Activated naive CD8-positive, alpha-beta T cell treated with anti-CD3 and anti-CD28 coated beads, Interleukin-2, amount 10 ng/mL, durations not matched to agents 7 days and 5 days (primary cell): ENCODE data around the gene TMEM63A. TPM values are rescaled to one million over a fixed set of nuclear protein-coding genes. Genes with fewer than 3 reads are reported as not detected.
A peak's percentile ranks its signal among the peaks of the same experiment; 100 is the strongest.

Experiments
- ATAC-seq: fragments of 150-1000 bp; cut with Tn5 transposase; one replicate; pipeline ENCODE4 v1.10.0; 2021; ENCODE audit warnings: low read depth, moderate library complexity
- POLR2A ChIA-PET: fragments of 350-600 bp; sonication (Branson Sonifier 250); formaldehyde crosslinking; loops from one replicate; lab custom pipeline; 2021; ENCODE audit warnings: antibody characterized with exemption; lab: Charles Lee
- DNase-seq: peaks from one replicate; pipeline ENCODE4 v3.0.0; 2021
- H3K27ac Mint-ChIP-seq: one replicate; pipeline ENCODE4 v1.8.0; 2022; ENCODE audit warnings: mild to moderate bottlenecking, mixed read lengths
- H3K27me3 Mint-ChIP-seq: one replicate; pipeline ENCODE4 v1.8.0; 2022; ENCODE audit warnings: mild to moderate bottlenecking, moderate library complexity, mixed read lengths
- H3K36me3 Mint-ChIP-seq: one replicate; pipeline ENCODE4 v1.8.0; 2021; ENCODE audit warnings: mild to moderate bottlenecking, mixed read lengths
- H3K4me1 Mint-ChIP-seq: one replicate; pipeline ENCODE4 v1.8.0; 2021; ENCODE audit warnings: mixed read lengths
- H3K4me3 Mint-ChIP-seq: one replicate; pipeline ENCODE4 v1.8.0; 2022; ENCODE audit warnings: mild to moderate bottlenecking, moderate library complexity, mixed read lengths
- H3K9me3 Mint-ChIP-seq: one replicate; pipeline ENCODE4 v1.8.0; 2021; ENCODE audit warnings: mixed read lengths
- total RNA-seq, 2 experiments: library from RNA; stranded (reverse); gene quantifications; one replicate each; pipeline ENCODE4 v1.2.3, GENCODE V29; 2021

Gene TMEM63A
- total RNA-seq, 2 experiments from 2014 or later: 196 to 198 TPM

GRCh38 chr1:225918280-225918679, 36.1 kb upstream of the TMEM63A start:
- Mint-ChIP-seq H3K27me3 (no peaks in the 10 kb centered on the region), H3K27ac (no peak overlapping the region), H3K36me3 (peaks cover 27% of the 10 kb centered on the region), H3K4me3 (no peak overlapping the region), H3K9me3 (no peaks in the 10 kb centered on the region), H3K4me1 (peaks cover 22% of the 10 kb centered on the region)
- ATAC-seq (no peak), DNase-seq (no peak)
- POLR2A ChIA-PET: interaction anchor here (0.5 to 0.9 kb wide), 2 partner anchors 61 to 80 kb away, joined by 3 to 5 read pairs; no protein-coding TSS in a partner anchor

GRCh38 chr1:225917536-225917935, 35.4 kb upstream of the TMEM63A start:
- H3K27ac Mint-ChIP-seq: peak overlapping the region; percentile 63
- H3K4me1 Mint-ChIP-seq: peaks cover 18% of the 10 kb centered on the region
- peaks cover 26% of the 10 kb centered on the region for H3K36me3 Mint-ChIP-seq
- no peak overlapping the region for H3K4me3 Mint-ChIP-seq
- ATAC-seq (no peak), DNase-seq (no peak)
- POLR2A ChIA-PET: interaction anchor here (1.5 kb wide), 1 partner anchor 140 kb away, joined by 3 read pairs; the partner anchor contains the start of gene SRP9
- no peaks in the 10 kb centered on the region for H3K27me3 Mint-ChIP-seq
- no peaks in the 10 kb centered on the region for H3K9me3 Mint-ChIP-seq

GRCh38 chr1:225917101-225917500, 34.9 kb upstream of the TMEM63A start:
- no peaks in the 10 kb centered on the region for H3K27me3 Mint-ChIP-seq
- POLR2A ChIA-PET: interaction anchor here (0.6 to 1.5 kb wide), 2 partner anchors 99 to 139 kb away, joined by 3 to 5 read pairs; partner anchors contain the start of gene SRP9
- ATAC-seq: no peak
- H3K4me3 Mint-ChIP-seq: no peak overlapping the region
- no peaks in the 10 kb centered on the region for H3K9me3 Mint-ChIP-seq
- no peak for DNase-seq
- H3K4me1 Mint-ChIP-seq: peaks cover 17% of the 10 kb centered on the region
- peaks cover 23% of the 10 kb centered on the region for H3K36me3 Mint-ChIP-seq
- peak overlapping the region; percentile 63 for H3K27ac Mint-ChIP-seq

- Mint-ChIP-seq H3K9me3 (no peaks in the 10 kb centered on the region), H3K27me3 (no peaks in the 10 kb centered on the region), H3K4me3 (no peak overlapping the region), H3K27ac (peak overlapping the region; percentile 32), H3K36me3 (peaks cover 19% of the 10 kb centered on the region), H3K4me1 (peaks cover 12% of the 10 kb centered on the region)
- ATAC-seq: no peak
- DNase-seq: no peak
- POLR2A ChIA-PET: no interaction called here
Observed at GRCh38 chr1:225915538-225915991, 33.4 kb upstream of the TMEM63A start.

- H3K4me3 Mint-ChIP-seq: no peak overlapping the region
- POLR2A ChIA-PET: no interaction called here
Observed at GRCh38 chr1:225914947-225915346, 32.8 kb upstream of the TMEM63A start.

GRCh38 chr1:225914391-225914790, 32.2 kb upstream of the TMEM63A start:
- H3K4me3 Mint-ChIP-seq: no peak overlapping the region
- peaks cover 10% of the 10 kb centered on the region for H3K36me3 Mint-ChIP-seq
- ATAC-seq (no peak), DNase-seq (no peak)
- H3K9me3 Mint-ChIP-seq: no peaks in the 10 kb centered on the region
- H3K27me3 Mint-ChIP-seq: peaks cover 5% of the 10 kb centered on the region
- POLR2A ChIA-PET: no interaction called here
- no peak overlapping the region for H3K27ac Mint-ChIP-seq
- peaks cover 12% of the 10 kb centered on the region for H3K4me1 Mint-ChIP-seq

More at GRCh38 chr1:225914947-225915346, 32.8 kb upstream of the TMEM63A start:
- Mint-ChIP-seq H3K9me3 (no peaks in the 10 kb centered on the region), H3K27me3 (peaks cover under 1% of the 10 kb centered on the region), H3K4me1 (peaks cover 12% of the 10 kb centered on the region), H3K27ac (no peak overlapping the region), H3K36me3 (peaks cover 14% of the 10 kb centered on the region)
- DNase-seq: no peak
- ATAC-seq: no peak

- H3K27ac Mint-ChIP-seq: no peak overlapping the region
- H3K27me3 Mint-ChIP-seq: peaks cover 5% of the 10 kb centered on the region
- no peaks in the 10 kb centered on the region for H3K36me3 Mint-ChIP-seq
- H3K4me1 Mint-ChIP-seq: peaks cover 9% of the 10 kb centered on the region
- no peak overlapping the region for H3K4me3 Mint-ChIP-seq
- peak; percentile 89 for ATAC-seq
- POLR2A ChIA-PET: interaction anchor here (1.0 to 1.8 kb wide), 4 partner anchors 12 to 151 kb away, joined by 3 to 13 read pairs (median 7); partner anchors contain the start of genes H3-3A, PYCR2, SRP9 and TMEM63A
- H3K9me3 Mint-ChIP-seq: no peaks in the 10 kb centered on the region
- DNase-seq: peak; percentile 88
Observed at GRCh38 chr1:225911191-225912130, 29.3 kb upstream of the TMEM63A start.

GRCh38 chr1:225909477-225909876, 27.3 kb upstream of the TMEM63A start:
- H3K27ac Mint-ChIP-seq: peak overlapping the region; percentile 20
- DNase-seq (no peak), ATAC-seq (no peak)
- peaks cover 5% of the 10 kb centered on the region for H3K27me3 Mint-ChIP-seq
- no peaks in the 10 kb centered on the region for H3K36me3 Mint-ChIP-seq
- POLR2A ChIA-PET: no interaction called here
- H3K4me1 Mint-ChIP-seq: peaks cover 9% of the 10 kb centered on the region
- H3K9me3 Mint-ChIP-seq: no peaks in the 10 kb centered on the region
- no peak overlapping the region for H3K4me3 Mint-ChIP-seq

GRCh38 chr1:225908773-225909172, 26.6 kb upstream of the TMEM63A start:
- H3K27me3 Mint-ChIP-seq: peaks cover 5% of the 10 kb centered on the region
- H3K4me1 Mint-ChIP-seq: peaks cover 9% of the 10 kb centered on the region
- no peaks in the 10 kb centered on the region for H3K9me3 Mint-ChIP-seq
- H3K27ac Mint-ChIP-seq: no peak overlapping the region
- ATAC-seq (no peak), DNase-seq (no peak)
- POLR2A ChIA-PET: interaction anchor here (1.5 kb wide), 1 partner anchor 29 kb away, joined by 3 read pairs; no protein-coding TSS in a partner anchor
- H3K36me3 Mint-ChIP-seq: no peaks in the 10 kb centered on the region
- no peak overlapping the region for H3K4me3 Mint-ChIP-seq

- Mint-ChIP-seq H3K27ac (no peak overlapping the region), H3K4me3 (no peak overlapping the region), H3K4me1 (peaks cover 9% of the 10 kb centered on the region), H3K36me3 (no peaks in the 10 kb centered on the region), H3K27me3 (peaks cover 5% of the 10 kb centered on the region), H3K9me3 (no peaks in the 10 kb centered on the region)
- ATAC-seq (no peak), DNase-seq (no peak)
- POLR2A ChIA-PET: interaction anchor here (1.5 kb wide), 1 partner anchor 29 kb away, joined by 3 read pairs; no protein-coding TSS in a partner anchor
Observed at GRCh38 chr1:225908013-225908640, 25.9 kb upstream of the TMEM63A start.

GRCh38 chr1:225907341-225907740, 25.2 kb upstream of the TMEM63A start:
- Mint-ChIP-seq H3K4me1 (peaks cover 9% of the 10 kb centered on the region), H3K4me3 (no peak overlapping the region), H3K9me3 (no peaks in the 10 kb centered on the region), H3K27ac (no peak overlapping the region), H3K27me3 (peaks cover 5% of the 10 kb centered on the region), H3K36me3 (no peaks in the 10 kb centered on the region)
- no peak for ATAC-seq
- POLR2A ChIA-PET: interaction anchor here (1.4 kb wide), 1 partner anchor 130 kb away, joined by 4 read pairs; the partner anchor contains the start of gene SRP9
- DNase-seq: no peak

GRCh38 chr1:225906467-225906866, 24.3 kb upstream of the TMEM63A start:
- no peaks in the 10 kb centered on the region for H3K36me3 Mint-ChIP-seq
- peaks cover 9% of the 10 kb centered on the region for H3K4me1 Mint-ChIP-seq
- peaks cover 5% of the 10 kb centered on the region for H3K27me3 Mint-ChIP-seq
- no peak overlapping the region for H3K4me3 Mint-ChIP-seq
- DNase-seq (no peak), ATAC-seq (no peak)
- no peaks in the 10 kb centered on the region for H3K9me3 Mint-ChIP-seq
- no peak overlapping the region for H3K27ac Mint-ChIP-seq
- POLR2A ChIA-PET: interaction anchor here (1.2 to 1.5 kb wide), 3 partner anchors 9 to 129 kb away, joined by 3 to 4 read pairs (median 4); partner anchors contain the start of gene SRP9

- Mint-ChIP-seq H3K27ac (no peak overlapping the region), H3K9me3 (no peaks in the 10 kb centered on the region), H3K4me1 (no peaks in the 10 kb centered on the region), H3K27me3 (peaks cover 4% of the 10 kb centered on the region), H3K4me3 (no peak overlapping the region), H3K36me3 (no peaks in the 10 kb centered on the region)
- POLR2A ChIA-PET: interaction anchor here (0.7 kb wide), 1 partner anchor 52 kb away, joined by 4 read pairs; no protein-coding TSS in a partner anchor
- DNase-seq (no peak), ATAC-seq (no peak)
Observed at GRCh38 chr1:225903623-225904022, 21.4 kb upstream of the TMEM63A start.
